Neuron (in vitro differentiated cells): ENCODE data around the gene P2RY1.
A peak's percentile ranks its signal among the peaks of the same experiment; 100 is the strongest.

Source experiments
- H2AFZ ChIP-seq: one replicate; pipeline ENCODE4 v1.6.1; 2013; ENCODE audit warnings: low read depth, mild to moderate bottlenecking, inconsistent platforms, low read length, moderate library complexity
- H3K27me3 ChIP-seq: one replicate; pipeline ENCODE4 v1.6.1; 2013; ENCODE audit warnings: low read length; ENCODE audit not compliant: insufficient read depth
- H3K36me3 ChIP-seq: one replicate; pipeline ENCODE4 v1.6.1; 2013; ENCODE audit warnings: low read length; ENCODE audit not compliant: insufficient read depth
- H3K4me1 ChIP-seq: one replicate; pipeline ENCODE4 v1.6.1; 2013; ENCODE audit warnings: low read length; ENCODE audit not compliant: insufficient read depth
- H3K4me3 ChIP-seq: 2 replicates; pipeline ENCODE4 v1.5.1; 2013; ENCODE audit warnings: mild to moderate bottlenecking, low read length, moderate library complexity
- H3K9me3 ChIP-seq: one replicate; pipeline ENCODE4 v1.6.1; 2013; ENCODE audit warnings: low read length

The P2RY1 gene

GRCh38 chr3:152834776-152835600 lies at the start of gene P2RY1:
TSS of gene P2RY1 (plus strand) at chr3:152835131. CDS start at chr3:152835783, 652 bp downstream.
- Histone ChIP-seq H3K4me3 (peak within 1 kb of the TSS; percentile 54), H3K27me3 (no peaks in the 10 kb centered on the region), H2AFZ (peak within 1 kb of the TSS; percentile 95), H3K36me3 (no peaks in the 10 kb centered on the region), H3K9me3 (no peaks in the 10 kb centered on the region), H3K4me1 (no peaks in the 10 kb centered on the region)

- no peak overlapping the region for H2AFZ ChIP-seq
- no peaks in the 10 kb centered on the region for H3K9me3 ChIP-seq
- no peak overlapping the region for H3K4me3 ChIP-seq
- H3K4me1 ChIP-seq, result no peaks in the 10 kb centered on the region
- no peaks in the 10 kb centered on the region for H3K36me3 ChIP-seq
- H3K27me3 ChIP-seq, result no peaks in the 10 kb centered on the region
Observed at GRCh38 chr3:152786977-152787681, 47.8 kb upstream of the P2RY1 start.

GRCh38 chr3:152790651-152791387 lies 44.1 kb upstream of the P2RY1 start:
- no peaks in the 10 kb centered on the region for H3K9me3 ChIP-seq
- no peak overlapping the region for H2AFZ ChIP-seq
- no peaks in the 10 kb centered on the region for H3K4me1 ChIP-seq
- no peaks in the 10 kb centered on the region for H3K27me3 ChIP-seq
- no peak overlapping the region for H3K4me3 ChIP-seq
- H3K36me3 ChIP-seq, result no peaks in the 10 kb centered on the region

- Histone ChIP-seq H3K4me1 (no peaks in the 10 kb centered on the region), H3K9me3 (no peaks in the 10 kb centered on the region), H3K27me3 (no peaks in the 10 kb centered on the region), H3K36me3 (no peaks in the 10 kb centered on the region), H3K4me3 (no peak overlapping the region), H2AFZ (no peak overlapping the region)
Observed at GRCh38 chr3:152793969-152794368, 41.0 kb upstream of the P2RY1 start.

- Histone ChIP-seq H3K36me3 (no peaks in the 10 kb centered on the region), H3K9me3 (no peaks in the 10 kb centered on the region), H3K4me3 (no peak overlapping the region), H2AFZ (no peak overlapping the region), H3K27me3 (no peaks in the 10 kb centered on the region), H3K4me1 (no peaks in the 10 kb centered on the region)
Observed at GRCh38 chr3:152797751-152798432, 37.0 kb upstream of the P2RY1 start.

- H3K4me3 ChIP-seq, result no peak overlapping the region
- no peaks in the 10 kb centered on the region for H3K4me1 ChIP-seq
- no peaks in the 10 kb centered on the region for H3K27me3 ChIP-seq
- H2AFZ ChIP-seq, result no peak overlapping the region
- H3K9me3 ChIP-seq, result no peaks in the 10 kb centered on the region
- H3K36me3 ChIP-seq, result no peaks in the 10 kb centered on the region
Observed at GRCh38 chr3:152811974-152812760, 22.8 kb upstream of the P2RY1 start.

GRCh38 chr3:152817400-152817799 lies 17.5 kb upstream of the P2RY1 start:
- Histone ChIP-seq H3K27me3 (no peaks in the 10 kb centered on the region), H2AFZ (no peak overlapping the region), H3K4me1 (no peaks in the 10 kb centered on the region), H3K36me3 (no peaks in the 10 kb centered on the region), H3K4me3 (no peak overlapping the region), H3K9me3 (no peaks in the 10 kb centered on the region)

GRCh38 chr3:152818027-152818426 lies 16.9 kb upstream of the P2RY1 start:
- H2AFZ ChIP-seq, result no peak overlapping the region
- H3K9me3 ChIP-seq, result no peaks in the 10 kb centered on the region
- no peaks in the 10 kb centered on the region for H3K36me3 ChIP-seq
- no peak overlapping the region for H3K4me3 ChIP-seq
- H3K4me1 ChIP-seq, result no peaks in the 10 kb centered on the region
- H3K27me3 ChIP-seq, result no peaks in the 10 kb centered on the region

- H3K27me3 ChIP-seq, result no peaks in the 10 kb centered on the region
- no peaks in the 10 kb centered on the region for H3K4me1 ChIP-seq
- no peaks in the 10 kb centered on the region for H3K9me3 ChIP-seq
- H3K4me3 ChIP-seq, result no peak overlapping the region
- no peak overlapping the region for H2AFZ ChIP-seq
- no peaks in the 10 kb centered on the region for H3K36me3 ChIP-seq
Observed at GRCh38 chr3:152823173-152823572, 11.8 kb upstream of the P2RY1 start.

- Histone ChIP-seq H3K4me1 (no peaks in the 10 kb centered on the region), H3K9me3 (no peaks in the 10 kb centered on the region), H3K4me3 (no peak overlapping the region), H3K27me3 (no peaks in the 10 kb centered on the region), H2AFZ (no peak overlapping the region), H3K36me3 (no peaks in the 10 kb centered on the region)
Observed at GRCh38 chr3:152823781-152824180, 11.2 kb upstream of the P2RY1 start.

- Histone ChIP-seq H3K4me3 (no peak overlapping the region), H3K4me1 (no peaks in the 10 kb centered on the region), H3K9me3 (no peaks in the 10 kb centered on the region), H2AFZ (no peak overlapping the region), H3K27me3 (no peaks in the 10 kb centered on the region), H3K36me3 (no peaks in the 10 kb centered on the region)
Observed at GRCh38 chr3:152825566-152825965, 9.4 kb upstream of the P2RY1 start.

GRCh38 chr3:152826476-152826875 lies 8.5 kb upstream of the P2RY1 start:
- no peaks in the 10 kb centered on the region for H3K27me3 ChIP-seq
- no peak overlapping the region for H3K4me3 ChIP-seq
- no peak overlapping the region for H2AFZ ChIP-seq
- no peaks in the 10 kb centered on the region for H3K9me3 ChIP-seq
- no peaks in the 10 kb centered on the region for H3K4me1 ChIP-seq
- H3K36me3 ChIP-seq, result no peaks in the 10 kb centered on the region
